Epithelial cell of alveolus of lung (primary cell): ENCODE data around the gene ZBTB32. TPM values are rescaled to one million over a fixed set of nuclear protein-coding genes. Genes with fewer than 3 reads are reported as not detected.

Experiments
- total RNA-seq: library from RNA; depleted of rRNA; stranded (reverse); fragments of >200 nt; gene quantifications from 2 replicates; pipeline ENCODE4 v1.2.1, GENCODE V29; 2015

Gene ZBTB32
- total RNA-seq: not detected in 2 replicates

GRCh38 chr19:35704218-35704617 lies at the start of gene ZBTB32:
TSS of gene ZBTB32 (plus strand) at chr19:35704558. CDS start at chr19:35714627, 10,069 bp downstream.

GRCh38 chr19:35666251-35666913 lies 38.0 kb upstream of the ZBTB32 start, which contains the start of gene UPK1A:
TSS of gene UPK1A (plus strand) at chr19:35666517. CDS start at chr19:35666813, 296 bp downstream.

GRCh38 chr19:35717665-35718344 lies 13.4 kb downstream of the ZBTB32 start, which contains the start of gene KMT2B:
TSS of gene KMT2B (plus strand) at chr19:35718003. CDS start at chr19:35718019, 16 bp downstream.

GRCh38 chr19:35742121-35742724 lies 37.9 kb downstream of the ZBTB32 start, which contains the start of gene IGFLR1:
TSS of gene IGFLR1 (minus strand) at chr19:35742452. CDS start at chr19:35741180, 1,272 bp downstream.

GRCh38 chr19:35745328-35746086 lies 41.1 kb downstream of the ZBTB32 start, which contains the start of the genes PSENEN and U2AF1L4:
TSS of gene PSENEN (plus strand) at chr19:35745651. CDS start at chr19:35745931, 280 bp downstream.
TSS of gene U2AF1L4 (minus strand) at chr19:35745418. CDS start at chr19:35745391, 27 bp downstream.

GRCh38 chr19:35748106-35749020 lies 44.0 kb downstream of the ZBTB32 start, which contains the start of gene LIN37:
TSS of gene LIN37 (plus strand) at chr19:35748576. CDS start at chr19:35748725, 149 bp downstream.

GRCh38 chr19:35756377-35757230 lies 52.2 kb downstream of the ZBTB32 start, which contains the start of gene HSPB6:
TSS of gene HSPB6 (minus strand) at chr19:35757029. CDS start at chr19:35757008, 21 bp downstream.

GRCh38 chr19:35757749-35758608 lies 53.6 kb downstream of the ZBTB32 start, which contains the start of gene PROSER3:
TSS of gene PROSER3 (plus strand) at chr19:35758176. CDS start at chr19:35758216, 40 bp downstream.

Other genes with a start within 250 kb of the ZBTB32 start
- gene KRTDAP, start 214.1 kb upstream of the ZBTB32 start, total RNA-seq: not detected in 2 replicates
- gene DMKN, start 190.9 kb upstream of the ZBTB32 start, total RNA-seq: 15.9 and 24.8 TPM in 2 replicates
- not detected in 2 replicates for gene SBSN, start 176.2 kb upstream of the ZBTB32 start, total RNA-seq
- gene GAPDHS, start 171.1 kb upstream of the ZBTB32 start, total RNA-seq: not detected in 2 replicates
- gene TMEM147, start 158.9 kb upstream of the ZBTB32 start, total RNA-seq: 85.7 and 102 TPM in 2 replicates
- not detected in 2 replicates for gene ATP4A, start 140.9 kb upstream of the ZBTB32 start, total RNA-seq
- gene PMIS2, start 118.4 kb upstream of the ZBTB32 start, total RNA-seq: not detected in 2 replicates
- 6.6 and 10.5 TPM in 2 replicates for gene HAUS5, start 91.8 kb upstream of the ZBTB32 start, total RNA-seq
- 93.3 and 101 TPM in 2 replicates for gene RBM42, start 75.5 kb upstream of the ZBTB32 start, total RNA-seq
- gene ETV2, start 62.8 kb upstream of the ZBTB32 start, total RNA-seq: 0.78 TPM in 1 of 2 replicates, not detected in the other
- gene COX6B1, start 56.2 kb upstream of the ZBTB32 start, total RNA-seq: 500 and 902 TPM in 2 replicates
- gene UPK1A, start 38.0 kb upstream of the ZBTB32 start, total RNA-seq: not detected in 2 replicates
- gene KMT2B, start 13.4 kb downstream of the ZBTB32 start, total RNA-seq: 8.0 and 14.4 TPM in 2 replicates
- gene IGFLR1, start 37.9 kb downstream of the ZBTB32 start, total RNA-seq: 6.9 and 15.9 TPM in 2 replicates
- gene U2AF1L4, start 40.9 kb downstream of the ZBTB32 start, total RNA-seq: 6.9 and 9.3 TPM in 2 replicates
- gene PSENEN, start 41.1 kb downstream of the ZBTB32 start, total RNA-seq: 43.2 TPM in 2 replicates
- 15.9 and 20.7 TPM in 2 replicates for gene LIN37, start 44.0 kb downstream of the ZBTB32 start, total RNA-seq
- gene HSPB6, start 52.5 kb downstream of the ZBTB32 start, total RNA-seq: 11.1 and 66.8 TPM in 2 replicates
- 12.4 and 18.0 TPM in 2 replicates for gene PROSER3, start 53.6 kb downstream of the ZBTB32 start, total RNA-seq
- gene ARHGAP33, start 71.0 kb downstream of the ZBTB32 start, total RNA-seq: 2.2 and 3.2 TPM in 2 replicates
- gene PRODH2, start 108.3 kb downstream of the ZBTB32 start, total RNA-seq: not detected in 2 replicates
- not detected in 2 replicates for gene NPHS1, start 147.9 kb downstream of the ZBTB32 start, total RNA-seq
- gene KIRREL2, start 152.4 kb downstream of the ZBTB32 start, total RNA-seq: 0.13 TPM in 1 of 2 replicates, not detected in the other
- 12.8 and 17.3 TPM in 2 replicates for gene APLP1, start 164.0 kb downstream of the ZBTB32 start, total RNA-seq
- gene NFKBID, start 196.0 kb downstream of the ZBTB32 start, total RNA-seq: 2.6 and 3.7 TPM in 2 replicates
- gene HCST, start 198.0 kb downstream of the ZBTB32 start, total RNA-seq: not detected in 2 replicates
- gene TYROBP, start 203.7 kb downstream of the ZBTB32 start, total RNA-seq: not detected in 2 replicates
- gene LRFN3, start 231.8 kb downstream of the ZBTB32 start, total RNA-seq: 8.5 and 13.9 TPM in 2 replicates